NCI-H1092 treated with DMSO at 0.1 percent for 48 hours (cell line): ENCODE measurements around the gene AMBP.

Experiments
- DNase-seq: peaks from one replicate; lab custom pipeline; 2025; lab: John Stamatoyannopoulos, UW

The AMBP gene

GRCh38 chr9:114078021-114078780, at the start of gene AMBP:
AMBP (minus strand) TSS chr9:114078300; CDS start chr9:114078209, 91 bp downstream.
- no peak for DNase-seq

DNA sequence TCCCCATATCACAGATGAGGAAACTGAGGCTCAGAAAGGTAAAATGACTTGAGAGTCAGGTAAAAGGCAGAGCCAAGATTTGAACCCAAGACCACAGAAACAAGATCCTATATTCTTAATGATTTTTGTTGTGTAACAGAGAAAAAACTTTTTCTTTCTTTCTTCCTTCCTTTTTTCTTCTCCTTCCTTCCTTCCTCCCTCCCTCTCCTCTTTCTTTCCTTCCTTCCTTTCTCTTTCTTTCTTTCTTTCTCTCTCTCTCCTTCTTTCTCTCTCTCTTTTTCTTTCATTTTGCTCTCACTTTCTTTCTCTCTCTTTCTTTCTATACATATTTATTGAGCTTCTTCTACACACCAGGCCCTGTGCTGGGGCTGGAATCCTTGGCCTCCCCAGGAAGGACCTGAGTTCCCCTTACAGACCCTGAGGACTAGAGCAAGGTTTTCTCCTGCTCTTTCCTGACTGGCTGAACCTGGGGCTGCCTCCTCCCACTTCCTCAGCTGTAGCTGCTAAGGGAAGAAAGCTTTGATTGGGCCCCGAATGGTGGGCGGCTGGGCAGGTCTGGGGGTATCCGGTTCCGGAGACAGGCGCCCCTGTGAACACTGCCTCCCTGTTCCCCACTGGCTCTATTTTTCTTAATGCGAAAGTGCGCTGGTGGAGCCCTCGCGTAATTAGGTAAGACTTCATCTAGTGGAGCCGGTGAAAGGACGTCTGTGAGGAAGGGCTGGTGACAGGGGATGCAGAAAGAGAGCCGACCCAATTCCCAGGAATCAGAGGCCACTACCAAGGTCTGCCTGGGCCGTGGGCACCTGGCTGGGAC, 48.4 kb upstream of the AMBP start:
- no peak for DNase-seq

GRCh38 chr9:114125476-114126013, 47.4 kb upstream of the AMBP start:
- no peak for DNase-seq

DNA sequence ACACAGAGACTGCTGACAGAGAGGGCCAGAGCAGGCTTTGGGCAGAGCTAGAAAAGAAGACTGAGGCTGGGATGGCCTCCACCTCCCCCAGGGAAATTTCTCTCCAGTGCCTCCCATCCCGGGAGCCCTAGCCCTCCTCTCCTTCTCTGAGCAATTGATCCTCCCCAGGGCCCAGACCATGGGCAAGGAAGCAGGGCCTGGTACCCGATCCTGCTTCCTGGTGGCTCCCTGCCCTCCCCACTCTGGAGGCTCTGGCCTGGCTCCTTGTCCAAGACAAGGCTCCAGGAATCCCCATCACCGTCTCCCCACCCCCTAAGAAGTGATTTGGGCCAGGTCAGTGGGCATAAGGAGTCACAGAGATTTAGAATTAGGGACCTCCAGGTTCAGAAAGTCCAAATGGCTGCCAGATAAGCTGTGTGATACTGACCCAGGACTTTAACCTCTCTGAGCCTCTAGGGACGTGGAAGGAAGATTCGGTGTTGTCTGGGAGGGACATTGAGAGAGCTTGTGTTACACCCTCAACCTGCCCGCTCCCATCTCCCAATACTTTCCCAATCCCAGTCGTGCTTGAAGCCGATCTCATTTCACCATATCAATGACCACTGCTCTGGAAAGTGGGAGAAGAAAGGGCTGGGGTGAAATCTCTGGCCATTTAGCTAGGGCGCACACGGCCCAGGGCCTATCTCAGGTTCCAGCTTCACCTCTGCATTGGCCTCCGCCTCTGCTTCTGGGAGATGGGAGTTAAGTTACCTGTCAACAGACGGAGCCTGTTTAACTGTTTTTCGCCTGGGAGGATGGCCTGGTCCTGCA, 46.8 kb upstream of the AMBP start:
- DNase-seq = no peak

- no peak for DNase-seq
Measured at GRCh38 chr9:114124138-114124537, 46.0 kb upstream of the AMBP start.

DNA sequence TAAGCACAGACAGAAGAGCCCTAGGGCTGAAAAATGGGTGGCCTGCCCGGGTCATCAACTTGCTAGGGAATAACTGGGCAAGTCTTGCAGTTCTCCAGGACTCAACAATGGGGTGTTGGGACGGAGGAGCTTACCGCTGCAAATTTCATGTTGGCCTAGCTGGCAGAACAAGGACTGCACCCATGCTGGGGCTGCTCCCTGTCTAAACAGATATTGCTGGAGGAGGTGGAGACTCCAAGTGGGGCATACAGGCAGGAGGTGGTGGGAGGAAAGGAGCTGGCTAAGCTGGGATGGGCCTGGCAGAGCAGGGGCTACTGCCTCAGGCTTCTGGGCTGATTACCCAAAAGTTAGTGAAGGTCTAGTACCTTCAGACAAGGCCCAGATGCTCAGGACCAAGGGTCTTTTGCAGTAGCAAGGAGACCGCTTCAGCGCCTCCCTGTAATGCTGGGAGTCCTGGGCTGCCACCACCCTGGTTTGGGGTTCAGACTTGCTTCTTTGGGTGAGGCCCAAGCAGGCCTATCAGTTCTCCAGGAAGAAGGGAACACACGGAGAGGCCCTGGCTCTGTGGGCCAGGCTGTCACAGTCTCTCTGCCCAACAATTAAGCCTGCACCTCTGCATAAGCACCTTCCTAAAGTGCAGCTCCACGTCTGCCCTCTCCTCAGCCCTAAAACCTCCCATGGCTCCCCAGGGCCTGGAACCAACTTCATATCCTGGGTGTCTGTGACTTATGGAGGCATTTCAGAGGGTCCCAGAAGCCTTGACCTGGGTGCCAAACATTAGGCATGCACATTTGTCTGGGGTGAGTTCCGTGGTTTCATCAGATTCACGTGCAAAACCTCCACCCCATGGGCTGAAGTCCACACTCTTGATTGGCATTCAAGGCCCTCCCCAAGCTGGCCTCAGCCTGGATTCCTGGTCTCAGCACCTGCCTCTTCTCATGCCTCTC, 45.2 kb upstream of the AMBP start:
- DNase-seq = no peak

DNA sequence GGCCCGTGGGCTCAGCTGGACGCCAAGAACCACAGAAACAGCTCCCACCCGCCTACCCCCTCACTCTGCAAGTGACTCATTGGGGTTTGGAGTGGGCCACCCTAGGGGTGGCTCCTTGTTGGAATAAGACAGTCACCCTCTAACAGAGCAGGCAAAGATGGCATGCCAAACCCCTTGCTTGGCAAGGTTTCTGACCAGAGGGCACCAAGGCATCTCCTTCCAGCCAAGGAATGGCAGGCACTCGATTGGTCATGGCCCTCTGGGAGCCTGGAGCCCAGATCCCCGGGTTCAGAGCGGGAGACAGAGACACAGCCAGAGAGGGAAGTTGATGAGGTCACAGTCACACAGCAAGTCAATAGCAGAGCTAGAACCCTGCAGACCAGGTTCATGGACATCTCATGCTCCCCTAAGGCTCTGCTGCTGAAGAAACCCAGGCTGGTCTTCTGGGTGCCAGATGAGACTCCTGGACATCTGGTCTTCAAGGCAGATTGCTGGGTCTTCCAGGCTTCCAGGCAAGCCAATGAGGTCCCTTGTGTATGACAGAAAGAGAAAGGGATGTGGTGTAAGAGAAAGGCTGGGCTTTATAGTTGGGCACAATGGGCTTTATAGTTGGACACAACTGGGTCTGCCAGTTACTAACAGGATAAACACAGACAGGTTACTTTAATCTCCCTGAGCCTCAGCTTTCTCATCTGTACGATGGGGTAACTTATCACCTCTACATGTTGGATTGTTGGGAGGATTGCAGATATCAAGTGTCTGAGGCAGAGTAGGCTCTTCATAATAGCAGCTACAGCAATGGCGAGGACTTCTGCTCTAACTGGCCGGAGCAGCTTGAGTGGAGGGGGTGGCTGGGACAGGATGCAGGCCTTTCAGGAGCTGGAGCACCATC, 44.3 kb upstream of the AMBP start:
- DNase-seq = no peak

DNA sequence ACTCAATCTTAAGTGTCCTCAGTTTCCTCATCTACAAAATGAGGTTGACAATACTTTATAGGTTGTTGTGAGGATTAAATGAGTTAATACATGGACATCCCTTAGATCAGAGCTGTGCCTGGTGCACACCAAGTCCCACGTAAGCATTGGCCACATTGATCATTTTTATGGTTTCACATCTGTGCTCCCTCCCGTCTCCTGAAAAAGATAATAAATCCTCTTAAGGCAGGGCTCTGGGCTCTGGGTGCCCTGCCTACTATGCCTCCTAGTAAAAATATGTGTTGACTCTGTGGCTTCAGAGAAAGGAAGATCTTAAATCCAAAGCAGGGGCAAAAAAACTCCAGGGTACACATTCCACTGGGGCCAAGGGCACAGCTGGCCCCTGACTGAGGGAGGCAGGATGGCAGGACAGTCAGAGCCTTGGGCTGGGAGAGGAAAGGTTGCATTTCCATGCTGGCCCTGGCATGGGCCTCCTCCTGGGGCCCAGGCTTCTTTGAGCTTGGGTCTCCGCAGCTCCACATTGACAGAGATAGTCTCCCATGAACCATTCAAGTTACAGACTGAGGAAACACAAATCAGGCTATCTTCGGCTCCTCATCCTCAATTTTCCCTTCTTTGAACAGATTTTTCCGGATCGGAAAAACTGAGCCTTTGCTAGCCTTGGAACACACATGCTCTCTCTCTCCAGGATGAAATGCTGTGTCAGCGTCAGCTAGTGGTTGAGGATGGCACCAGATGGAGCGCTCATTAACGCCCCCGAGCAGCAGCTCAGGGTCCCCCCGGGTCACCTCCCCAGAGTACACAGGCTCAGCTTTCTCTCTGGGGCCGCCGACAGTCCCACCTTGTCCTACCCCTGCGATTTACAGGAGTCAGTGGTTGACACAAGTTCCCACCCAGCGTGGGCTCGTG, 43.4 kb upstream of the AMBP start:
- DNase-seq = no peak

DNA sequence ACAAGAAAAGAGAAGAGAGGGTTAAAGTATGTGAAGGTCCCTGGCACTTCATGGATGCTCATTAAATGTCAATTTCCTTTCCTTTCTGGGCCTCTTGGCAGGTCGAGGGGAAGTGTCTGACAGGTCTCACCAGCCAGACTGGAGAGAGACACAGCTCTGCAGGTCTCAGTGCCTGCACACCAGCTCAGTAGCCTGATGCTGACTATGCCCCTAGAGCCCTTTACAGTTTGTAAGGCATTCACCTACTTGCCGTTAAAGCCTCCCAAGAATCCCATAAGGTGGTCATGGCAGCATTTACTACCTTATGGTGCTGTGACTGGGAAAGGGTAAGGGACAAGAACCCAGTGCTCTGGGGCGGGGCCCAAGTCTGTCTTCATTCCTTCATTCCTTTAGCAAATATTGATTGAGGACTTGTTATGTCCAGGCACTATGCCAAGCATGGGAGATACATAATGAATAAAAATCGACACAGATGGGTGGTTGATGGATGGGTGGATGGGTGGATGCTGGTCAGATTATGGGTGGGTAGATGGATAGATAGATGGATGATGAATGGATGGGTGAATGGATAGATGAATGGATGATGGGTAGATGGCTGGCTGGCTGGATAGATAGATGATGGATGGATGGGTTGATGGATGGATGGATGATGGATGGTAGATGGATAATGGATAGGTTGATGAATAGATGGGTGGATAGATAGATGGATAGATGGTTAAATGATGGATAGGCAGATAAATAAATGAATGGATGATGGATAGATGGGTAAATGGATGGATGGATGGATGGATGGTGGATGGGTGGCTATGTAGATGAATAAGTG, 42.3 kb upstream of the AMBP start:
- DNase-seq = no peak

- DNase-seq = no peak
Measured at GRCh38 chr9:114119242-114120191, 41.4 kb upstream of the AMBP start.

DNA sequence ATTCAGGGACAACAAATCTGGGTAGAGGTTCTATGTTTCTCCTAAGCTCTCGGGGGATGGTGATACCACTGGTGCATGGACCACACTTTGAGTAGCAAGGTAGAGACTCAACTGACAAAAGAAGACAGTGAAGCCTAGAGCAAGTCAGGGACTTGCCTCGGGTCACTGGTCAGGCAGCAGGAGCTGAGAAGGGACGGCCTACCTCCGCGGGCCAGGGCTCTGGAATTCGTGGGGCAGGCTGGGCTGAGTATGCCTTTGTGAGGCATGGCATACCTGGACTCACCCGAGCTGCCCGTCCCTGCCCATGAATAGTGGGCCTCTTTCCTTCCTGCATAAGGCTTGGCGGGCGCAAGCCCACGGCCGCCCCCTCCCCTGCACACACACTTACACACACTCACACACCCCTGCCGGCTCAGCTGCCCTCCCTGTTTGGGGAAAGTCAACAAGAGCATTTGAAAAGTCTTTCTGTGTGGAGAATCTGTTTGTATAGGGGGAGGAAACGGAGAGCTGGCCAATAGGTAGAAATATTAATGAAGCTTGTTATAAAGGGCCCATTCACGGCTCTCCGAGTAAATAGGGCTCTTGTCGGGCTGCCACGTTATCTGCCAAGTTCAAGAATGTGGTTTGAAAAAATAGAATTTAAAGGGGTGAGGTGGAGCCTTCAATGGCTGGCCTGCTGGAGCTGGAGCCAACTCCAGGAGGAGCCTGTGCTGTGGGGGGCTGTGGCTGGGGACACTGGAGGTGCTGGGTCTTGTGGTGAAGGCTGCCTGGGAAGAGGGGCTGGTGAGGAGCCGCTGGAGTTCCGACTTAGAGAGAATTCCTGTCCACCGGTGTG, 40.1 kb upstream of the AMBP start:
- peak; percentile 79 for DNase-seq

GRCh38 chr9:114117614-114117995, 39.5 kb upstream of the AMBP start:
- DNase-seq = no peak

DNA sequence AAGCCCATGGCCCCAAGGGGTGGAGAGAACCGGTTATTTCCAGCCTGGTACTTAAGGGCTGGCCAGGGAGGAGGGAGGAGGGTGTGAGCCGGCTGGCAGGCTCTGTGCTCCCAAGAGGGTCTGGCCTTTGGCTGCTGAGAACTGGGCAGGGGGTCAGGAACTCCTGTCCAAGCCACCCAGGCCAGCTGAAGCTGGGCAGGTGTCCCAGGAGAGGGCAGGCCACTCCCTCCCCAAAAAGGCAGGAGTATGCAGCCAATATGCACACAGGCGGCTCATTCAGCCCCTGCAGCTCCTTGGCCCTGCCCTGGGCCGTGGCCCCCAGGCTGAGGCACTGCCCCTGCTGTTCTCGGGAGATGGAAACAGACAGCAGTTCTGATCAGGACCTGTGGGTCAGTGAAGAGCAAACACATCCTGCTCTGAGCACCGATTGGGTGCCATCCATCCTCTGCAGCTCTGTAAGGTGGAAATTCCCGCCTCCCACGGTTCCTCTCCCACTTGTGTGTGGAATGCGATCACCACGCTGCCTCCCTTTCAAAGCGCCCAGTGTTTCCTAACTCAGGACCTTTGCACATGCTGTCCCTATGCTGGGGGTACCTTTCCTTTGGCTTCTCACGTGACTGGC, 38.1 kb upstream of the AMBP start:
- DNase-seq = no peak

DNA sequence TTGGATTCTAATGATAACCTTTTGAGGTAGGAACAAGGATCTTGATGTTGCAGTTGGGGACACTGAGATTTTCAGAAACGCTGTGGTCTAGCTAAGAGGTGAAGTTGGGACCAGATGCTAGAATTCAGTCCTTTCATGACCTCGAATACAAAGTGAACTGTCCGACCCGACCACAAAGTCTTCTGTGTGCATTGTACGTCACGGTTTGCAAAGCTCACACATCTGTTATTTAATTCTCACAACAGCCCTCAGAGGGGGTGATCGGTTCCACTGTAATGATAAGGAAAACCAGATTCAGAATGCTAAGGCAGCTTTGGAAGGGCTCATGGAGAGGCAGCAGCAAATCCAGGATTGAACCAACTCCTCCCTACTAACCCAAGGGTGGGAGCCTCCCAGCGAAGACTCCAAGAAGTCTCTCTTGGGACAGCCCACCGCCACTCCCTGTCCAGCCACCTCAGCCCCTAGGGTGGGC, 37.6 kb upstream of the AMBP start:
- no peak for DNase-seq

- DNase-seq = no peak
Measured at GRCh38 chr9:114114364-114114763, 36.3 kb upstream of the AMBP start.
